AG08395 (cell line): Measurements from ENCODE around the gene LMNTD2.
A peak's percentile ranks its signal among the peaks of the same experiment; 100 is the strongest.

Source experiments
- DNase-seq: peaks from one replicate; pipeline ENCODE4 v3.0.0; 2012; ENCODE audit warnings: mixed read lengths, low spot score

LMNTD2 gene

DNA sequence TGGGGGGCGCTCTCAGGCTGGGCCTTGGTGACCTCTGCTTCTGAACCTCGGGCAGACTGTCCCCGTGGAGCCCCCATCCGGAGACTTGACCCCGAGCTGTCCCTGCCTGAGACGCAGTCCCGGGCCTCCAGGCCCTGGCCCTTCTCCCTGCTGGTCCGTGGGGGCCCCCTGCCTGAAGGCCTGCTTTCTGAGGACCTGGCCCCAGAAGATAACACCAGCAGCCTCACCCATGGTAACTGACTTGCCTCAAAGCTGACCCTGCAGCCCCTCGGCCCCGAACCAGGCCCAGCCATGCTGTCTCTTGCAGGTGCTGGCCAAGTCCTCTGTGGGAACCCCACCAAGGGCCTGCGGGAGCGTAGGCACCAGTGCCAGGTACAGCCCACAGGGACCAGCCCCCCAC, 8.9 kb downstream of the LMNTD2 start:
- DNase-seq: no peak

DNA sequence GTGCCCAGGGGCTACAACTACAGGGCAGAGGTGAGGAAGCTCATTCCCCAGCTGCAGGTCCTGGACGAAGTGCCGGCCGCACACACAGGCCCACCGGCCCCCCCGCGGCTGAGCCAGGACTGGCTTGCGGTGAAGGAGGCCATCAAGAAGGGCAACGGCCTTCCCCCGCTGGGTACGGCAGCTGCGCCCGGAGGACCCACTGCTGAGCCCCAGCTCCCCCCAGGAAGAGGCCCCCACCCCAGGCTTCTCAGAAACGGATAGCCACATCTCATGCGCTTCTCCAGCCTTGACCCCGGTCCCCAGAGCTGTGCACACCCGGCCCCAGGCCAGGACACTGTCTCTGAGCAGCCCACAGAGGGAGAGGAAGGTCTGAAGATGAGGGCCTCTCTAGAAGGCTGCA, 9.4 kb downstream of the LMNTD2 start:
- no peak for DNase-seq

DNA sequence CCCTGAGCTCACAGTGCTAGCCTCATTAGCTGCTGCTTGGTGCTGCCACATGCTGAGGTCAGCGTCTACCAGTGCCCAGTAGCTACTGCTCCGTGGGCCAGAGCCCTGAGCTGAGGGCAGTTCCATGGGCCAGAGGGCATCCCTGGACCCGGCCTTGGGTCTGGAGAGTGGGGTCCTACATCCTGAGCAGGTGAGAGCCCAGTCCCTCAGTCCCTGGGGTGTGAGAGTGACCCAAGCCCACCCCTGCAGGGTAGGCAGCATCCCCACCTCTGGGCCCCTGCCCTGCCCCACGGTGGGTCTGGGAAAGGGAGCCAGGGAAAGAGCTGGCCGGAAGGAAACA, 9.8 kb downstream of the LMNTD2 start:
- no peak for DNase-seq

GRCh38 chr11:550021-550745, 10.4 kb downstream of the LMNTD2 start:
- no peak for DNase-seq

DNA sequence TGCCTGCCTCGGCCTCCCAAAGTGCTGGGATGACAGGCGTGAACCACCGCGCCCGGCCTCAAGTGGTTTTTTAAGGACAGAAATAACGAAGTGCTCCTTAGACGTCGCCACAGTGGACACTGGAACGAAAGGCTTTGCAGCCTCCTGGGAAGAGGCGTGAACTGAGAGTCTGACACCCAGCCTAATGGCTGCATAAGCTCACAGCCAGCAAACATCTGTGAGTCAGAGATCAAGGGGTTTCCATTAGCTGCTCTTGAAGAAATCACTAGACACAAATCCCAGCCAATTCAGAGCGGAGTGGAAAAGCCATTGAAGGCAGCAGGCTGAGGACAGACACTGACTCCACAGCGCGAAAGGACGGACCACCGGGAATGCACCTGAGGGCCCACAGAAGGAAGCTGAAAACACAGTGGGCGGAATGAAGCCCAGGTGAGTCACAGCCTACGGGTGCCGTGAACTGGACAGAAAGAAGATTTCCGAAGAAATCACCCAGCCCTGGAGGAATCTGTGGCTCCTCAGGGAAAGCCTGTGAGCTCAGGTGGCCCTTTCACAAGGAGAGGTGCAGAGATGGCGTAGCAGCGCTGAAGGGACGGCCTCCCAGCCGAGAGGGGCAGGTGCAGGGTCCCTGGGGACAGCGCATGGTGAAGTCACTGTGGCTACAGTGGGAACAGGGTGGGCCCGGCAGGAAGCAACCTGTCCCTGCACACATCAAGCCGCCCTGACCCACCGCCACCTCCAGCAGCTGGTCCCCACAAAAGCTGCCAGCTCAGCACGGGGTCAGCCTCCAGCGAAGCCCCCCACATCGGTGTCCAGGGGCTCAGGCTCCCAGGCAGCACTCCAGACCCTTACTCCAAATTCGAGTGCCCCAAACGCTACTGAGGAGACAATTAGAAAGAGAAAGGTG, 11.6 kb downstream of the LMNTD2 start:
- DNase-seq: no peak

GRCh38 chr11:545171-545570, 15.4 kb downstream of the LMNTD2 start:
- DNase-seq: no peak

DNA sequence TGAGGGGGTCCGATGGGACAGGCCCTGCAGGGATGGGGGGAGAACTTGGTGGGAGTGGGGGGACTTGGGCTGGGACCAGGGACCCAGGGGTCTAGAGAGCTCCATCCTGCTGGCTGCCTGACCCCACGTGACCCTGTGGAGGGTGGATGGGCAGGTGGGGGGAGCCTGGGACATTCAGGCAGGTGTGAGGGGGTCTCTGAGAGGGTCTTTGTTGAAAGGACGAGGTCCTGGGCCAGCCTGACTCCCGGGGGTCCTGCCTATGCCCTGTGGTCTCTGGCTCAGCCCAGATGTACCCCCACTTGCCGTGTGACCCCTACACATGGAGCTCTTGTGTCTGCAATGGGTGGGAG, 15.7 kb downstream of the LMNTD2 start:
- DNase-seq: no peak

DNA sequence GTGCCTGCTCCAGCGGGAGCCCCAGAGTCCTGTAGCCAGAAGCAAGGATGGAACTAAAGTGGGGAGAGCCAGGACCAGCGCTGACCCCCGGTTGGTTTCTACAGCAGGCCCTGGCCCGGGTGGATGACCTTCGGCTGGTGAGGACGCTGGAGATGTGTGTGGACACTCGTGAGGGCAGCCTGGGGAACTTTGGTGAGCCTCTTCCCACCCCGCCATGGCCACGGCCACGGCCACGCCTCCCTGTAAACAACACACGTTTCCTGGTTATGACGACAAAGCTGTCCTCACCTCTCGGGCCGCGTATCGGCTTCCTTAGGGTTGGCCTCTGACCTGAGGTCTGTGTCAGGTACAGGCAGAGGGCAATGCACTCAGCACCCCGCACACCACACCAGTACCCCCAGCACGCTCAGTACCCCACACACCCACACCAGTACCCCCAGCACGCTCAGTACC, 19.1 kb downstream of the LMNTD2 start:
- no peak for DNase-seq

DNA sequence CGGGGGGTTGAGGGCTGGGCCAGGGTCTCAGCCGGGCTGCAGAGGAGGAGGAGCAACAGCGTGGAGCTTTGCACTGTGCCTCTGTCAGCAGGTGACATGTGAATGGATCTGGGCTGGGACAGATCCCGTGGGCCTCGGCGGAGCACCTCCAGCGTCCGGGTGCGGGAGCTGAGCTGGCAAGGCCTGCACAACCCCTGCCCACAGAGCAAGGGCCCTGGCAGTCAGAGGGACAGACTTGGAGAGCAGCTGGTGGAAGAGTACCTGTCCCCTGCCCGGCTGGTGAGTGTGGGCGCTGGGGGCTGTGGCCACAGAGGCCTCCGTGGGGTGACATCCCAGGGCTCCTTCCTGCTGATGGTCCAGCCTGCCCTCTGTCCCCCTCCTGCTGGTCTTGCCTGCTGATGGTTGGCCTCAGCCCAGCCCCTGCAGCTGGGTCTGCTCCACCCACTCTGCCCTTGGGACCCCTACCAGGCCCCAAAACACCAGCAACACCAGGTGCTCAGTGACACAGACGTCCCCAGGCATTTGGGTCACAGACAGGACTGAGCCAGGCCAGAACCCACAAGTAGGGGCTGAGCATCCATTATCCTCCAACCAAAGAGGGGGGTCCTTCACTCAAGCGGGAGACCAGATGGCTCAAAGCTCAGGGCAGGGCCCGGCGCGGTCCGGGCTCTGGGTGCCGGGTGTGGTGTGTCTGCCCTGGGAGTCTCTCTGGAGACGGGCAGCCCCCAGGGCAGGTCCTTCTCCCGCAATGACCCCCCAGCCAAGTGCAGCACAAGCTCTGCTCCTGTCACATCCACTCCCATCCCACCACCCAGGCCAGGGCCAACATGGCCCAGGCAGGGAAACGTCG, 19.7 kb downstream of the LMNTD2 start:
- no peak for DNase-seq

DNA sequence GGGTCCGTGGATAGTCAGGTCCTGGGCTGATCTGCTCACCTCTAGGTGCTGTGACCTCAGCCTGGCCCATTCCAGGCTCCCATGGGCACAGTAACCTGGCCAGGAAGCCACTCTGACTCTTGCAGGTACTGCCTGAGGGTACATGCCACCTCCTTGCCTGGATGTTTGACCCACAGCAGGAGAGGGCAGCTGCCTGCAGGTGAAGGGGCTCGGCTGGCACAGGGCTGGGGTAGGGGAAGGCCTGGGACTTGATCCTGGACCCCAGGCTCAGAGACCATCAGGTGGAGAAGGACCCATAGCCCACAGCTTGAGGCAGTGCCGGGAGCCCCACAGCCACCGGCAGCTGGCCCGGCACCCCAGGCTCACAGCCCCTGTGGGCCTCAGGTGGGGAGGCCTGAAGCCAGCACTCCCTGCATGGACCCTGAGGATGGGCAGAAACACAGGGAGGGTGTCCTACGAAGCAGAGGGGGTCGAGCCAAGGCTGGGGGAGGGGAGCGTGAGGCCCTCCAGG, 20.5 kb downstream of the LMNTD2 start:
- DNase-seq: no peak

DNA sequence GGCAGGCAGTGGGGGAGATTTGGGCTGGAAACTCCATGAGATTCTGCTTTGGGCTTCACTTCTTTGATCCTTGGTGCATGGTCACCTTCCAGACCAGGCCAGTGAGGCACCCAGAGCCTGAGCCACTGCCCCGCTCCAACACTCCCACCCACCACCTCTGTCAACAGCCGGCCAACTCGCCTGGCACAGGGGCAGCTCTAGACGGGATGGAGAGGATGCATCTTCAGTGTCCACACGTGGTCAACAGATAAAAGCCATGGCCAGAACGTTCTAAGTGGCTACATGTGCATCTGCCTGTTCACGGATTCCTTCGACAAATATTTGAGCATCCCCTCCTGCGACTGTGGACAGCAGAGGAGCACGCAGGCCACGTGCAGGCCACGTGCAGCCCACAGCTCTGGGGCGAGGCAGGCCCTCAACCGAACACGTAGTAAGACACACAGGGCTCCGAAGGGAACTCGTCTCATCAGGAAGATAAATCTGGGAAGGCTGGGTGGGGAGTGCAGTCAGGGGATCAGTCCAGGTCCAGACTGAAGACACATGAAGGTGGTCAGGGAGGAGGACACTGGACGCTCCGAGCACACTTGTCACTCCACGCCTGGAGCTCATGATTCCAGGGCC, 22.0 kb downstream of the LMNTD2 start:
- no peak for DNase-seq

- no peak for DNase-seq
Observed at GRCh38 chr11:537622-538430, 22.7 kb downstream of the LMNTD2 start.

- DNase-seq: peak; percentile 88
Observed at GRCh38 chr11:536841-537621, 23.5 kb downstream of the LMNTD2 start, which contains the start of gene LRRC56. Gene LRRC56, plus strand, starts transcription at chr11:537527. Its CDS starts 3,158 bp downstream, at chr11:540685.

GRCh38 chr11:535519-536454, 24.8 kb downstream of the LMNTD2 start, which contains the start of gene HRAS:
Gene HRAS, minus strand, starts transcription at chr11:535576.
- DNase-seq: peak; percentile 100

DNA sequence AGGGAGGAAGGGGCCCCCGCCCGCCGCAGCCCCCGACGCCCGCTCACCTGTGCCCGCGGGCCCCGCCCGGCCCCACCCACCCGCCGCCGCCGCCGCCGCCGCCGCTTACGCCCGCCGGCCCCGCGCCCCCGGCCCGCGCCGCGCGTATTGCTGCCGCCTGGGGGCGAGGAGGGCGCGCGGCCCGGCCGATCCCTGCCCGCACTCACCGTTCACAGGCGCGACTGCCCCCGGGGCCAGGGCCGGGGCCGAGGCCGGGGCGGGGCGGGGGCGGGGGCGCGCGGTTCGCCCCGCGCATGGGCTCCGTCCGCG, 25.4 kb downstream of the LMNTD2 start:
- no peak for DNase-seq

- peak; percentile 26 for DNase-seq
Observed at GRCh38 chr11:534396-535209, 25.9 kb downstream of the LMNTD2 start.

- no peak for DNase-seq
Observed at GRCh38 chr11:533586-534395, 26.7 kb downstream of the LMNTD2 start.
